Measurements from ENCODE around the gene ALDH1L1.
"Not testable (repeated sequence)": the region's sequence is repeated elsewhere in the genome, so short reads cannot be mapped to it uniquely, and the experiment has no call there.

Gene ALDH1L1

GRCh38 chr3:126076140-126076539 lies 104.2 kb downstream of the ALDH1L1 start:
- TF ChIP-seq CTCF (IDR thresholded peaks at IDR 0.05; ENCODE audit: low read length) (no peak), EZH2phosphoT487 (IDR thresholded peaks at IDR 0.05; ENCODE audit: low read length) (no peak), EZH2 (optimal IDR thresholded peaks at IDR 0.05; ENCODE audit: low read depth, low read length) (no peak)
- no peak overlapping the region for H2AFZ ChIP-seq (ENCODE audit: low read length)
- H3K9me3 ChIP-seq (replicated peaks; ENCODE audit: insufficient read depth, low read length): no peaks in the 10 kb centered on the region
- no peaks in the 10 kb centered on the region for H3K4me1 ChIP-seq (ENCODE audit: low read length)
- H3K27ac ChIP-seq (ENCODE audit: low read length): no peak overlapping the region
- no peaks in the 10 kb centered on the region for H3K36me3 ChIP-seq (replicated peaks; ENCODE audit: insufficient read depth, low read length)
- no peak for DNase-seq
- H3K9ac ChIP-seq (ENCODE audit: low read length): no peak overlapping the region
- H3F3A ChIP-seq (ENCODE audit: insufficient read depth, low read length): no peaks in the 10 kb centered on the region
- no peak overlapping the region for H3K4me3 ChIP-seq (ENCODE audit: low read length)
- no peak overlapping the region for H3K4me2 ChIP-seq (ENCODE audit: low read depth, low read length)
- no peaks in the 10 kb centered on the region for H4K20me1 ChIP-seq (ENCODE audit: insufficient read depth, low read length)
- H3K27me3 ChIP-seq (replicated peaks; ENCODE audit: insufficient read depth, low read length): no peaks in the 10 kb centered on the region
- no peaks in the 10 kb centered on the region for H3K79me2 ChIP-seq (ENCODE audit: low read length)
- H3K9me2 ChIP-seq (replicated peaks; ENCODE audit: insufficient read depth, low read length): no peaks in the 10 kb centered on the region

GRCh38 chr3:126070146-126070545 lies 110.2 kb downstream of the ALDH1L1 start:
- Histone ChIP-seq H3K9ac (ENCODE audit: low read length) (no peak overlapping the region), H2AFZ (ENCODE audit: low read length) (no peak overlapping the region), H4K20me1 (ENCODE audit: insufficient read depth, low read length) (no peaks in the 10 kb centered on the region), H3F3A (ENCODE audit: insufficient read depth, low read length) (no peaks in the 10 kb centered on the region), H3K4me1 (ENCODE audit: low read length) (no peaks in the 10 kb centered on the region), H3K9me3 (replicated peaks; ENCODE audit: insufficient read depth, low read length) (no peaks in the 10 kb centered on the region), H3K4me2 (ENCODE audit: low read depth, low read length) (no peak overlapping the region), H3K4me3 (ENCODE audit: low read length) (no peak overlapping the region), H3K36me3 (replicated peaks; ENCODE audit: insufficient read depth, low read length) (no peaks in the 10 kb centered on the region), H3K79me2 (ENCODE audit: low read length) (no peaks in the 10 kb centered on the region), H3K27me3 (replicated peaks; ENCODE audit: insufficient read depth, low read length) (no peaks in the 10 kb centered on the region), H3K27ac (ENCODE audit: low read length) (no peak overlapping the region), H3K9me2 (replicated peaks; ENCODE audit: insufficient read depth, low read length) (no peaks in the 10 kb centered on the region)
- TF ChIP-seq EZH2 (optimal IDR thresholded peaks at IDR 0.05; ENCODE audit: low read depth, low read length) (no peak), EZH2phosphoT487 (IDR thresholded peaks at IDR 0.05; ENCODE audit: low read length) (no peak), CTCF (IDR thresholded peaks at IDR 0.05; ENCODE audit: low read length) (no peak)
- no peak for DNase-seq

GRCh38 chr3:126067959-126068358 lies 112.4 kb downstream of the ALDH1L1 start:
- Histone ChIP-seq H3K9me3 (replicated peaks; ENCODE audit: insufficient read depth, low read length) (no peaks in the 10 kb centered on the region), H2AFZ (ENCODE audit: low read length) (no peak overlapping the region), H3K9ac (ENCODE audit: low read length) (no peak overlapping the region), H3K9me2 (replicated peaks; ENCODE audit: insufficient read depth, low read length) (no peaks in the 10 kb centered on the region), H3K36me3 (replicated peaks; ENCODE audit: insufficient read depth, low read length) (no peaks in the 10 kb centered on the region), H3K27me3 (replicated peaks; ENCODE audit: insufficient read depth, low read length) (no peaks in the 10 kb centered on the region), H3K27ac (ENCODE audit: low read length) (no peak overlapping the region), H4K20me1 (ENCODE audit: insufficient read depth, low read length) (no peaks in the 10 kb centered on the region), H3K4me1 (ENCODE audit: low read length) (no peaks in the 10 kb centered on the region), H3K4me2 (ENCODE audit: low read depth, low read length) (no peak overlapping the region), H3K4me3 (ENCODE audit: low read length) (no peak overlapping the region), H3F3A (ENCODE audit: insufficient read depth, low read length) (no peaks in the 10 kb centered on the region), H3K79me2 (ENCODE audit: low read length) (no peaks in the 10 kb centered on the region)
- TF ChIP-seq EZH2phosphoT487 (IDR thresholded peaks at IDR 0.05; ENCODE audit: low read length): no peak
- TF ChIP-seq EZH2 (optimal IDR thresholded peaks at IDR 0.05; ENCODE audit: low read depth, low read length): no peak
- TF ChIP-seq CTCF (IDR thresholded peaks at IDR 0.05; ENCODE audit: low read length): no peak
- DNase-seq: no peak

GRCh38 chr3:126066676-126067075 lies 113.7 kb downstream of the ALDH1L1 start:
- H3K36me3 ChIP-seq (replicated peaks; ENCODE audit: insufficient read depth, low read length); H3K9me2 ChIP-seq (replicated peaks; ENCODE audit: insufficient read depth, low read length); DNase-seq; H3K79me2 ChIP-seq (ENCODE audit: low read length); H3K9ac ChIP-seq (ENCODE audit: low read length); H3K9me3 ChIP-seq (replicated peaks; ENCODE audit: insufficient read depth, low read length); H2AFZ ChIP-seq (ENCODE audit: low read length); H3K27ac ChIP-seq (ENCODE audit: low read length); H3F3A ChIP-seq (ENCODE audit: insufficient read depth, low read length); H3K27me3 ChIP-seq (replicated peaks; ENCODE audit: insufficient read depth, low read length); H3K4me1 ChIP-seq (ENCODE audit: low read length); H3K4me2 ChIP-seq (ENCODE audit: low read depth, low read length); H4K20me1 ChIP-seq (ENCODE audit: insufficient read depth, low read length); H3K4me3 ChIP-seq (ENCODE audit: low read length): not testable (repeated sequence)
